ENCODE results near the gene CRYAB.
"Not testable (repeated sequence)": the region's sequence is repeated elsewhere in the genome, so short reads cannot be mapped to it uniquely, and the experiment has no call there.

Gene CRYAB

GRCh38 chr11:111933872-111934271 is 22.3 kb upstream of the CRYAB start:
- no peak for DNase-seq (ENCODE audit: low spot score)

GRCh38 chr11:111933176-111933575 is 21.6 kb upstream of the CRYAB start:
- DNase-seq (ENCODE audit: low spot score): not testable (repeated sequence)

- no peak for DNase-seq (ENCODE audit: low spot score)
These were observed 21.0 kb upstream of the CRYAB start for GRCh38 chr11:111932611-111932950.

GRCh38 chr11:111930472-111930871 is 18.9 kb upstream of the CRYAB start:
- no peak for DNase-seq (ENCODE audit: low spot score)

- DNase-seq (ENCODE audit: low spot score): peak; percentile 96
These were observed 15.2 kb upstream of the CRYAB start for GRCh38 chr11:111926505-111927391.

- DNase-seq (ENCODE audit: low spot score): no peak
These were observed 14.4 kb upstream of the CRYAB start for GRCh38 chr11:111925953-111926352.

GRCh38 chr11:111923951-111924350 is 12.4 kb upstream of the CRYAB start:
- DNase-seq (ENCODE audit: low spot score): no peak

- no peak for DNase-seq (ENCODE audit: low spot score)
These were observed 11.8 kb upstream of the CRYAB start for GRCh38 chr11:111923351-111923788.

GRCh38 chr11:111922803-111923202 is 11.2 kb upstream of the CRYAB start:
- no peak for DNase-seq (ENCODE audit: low spot score)

- DNase-seq (ENCODE audit: low spot score): no peak
These were observed 10.1 kb upstream of the CRYAB start for GRCh38 chr11:111921541-111922230.

- DNase-seq (ENCODE audit: low spot score): no peak
These were observed 9.3 kb upstream of the CRYAB start for GRCh38 chr11:111920908-111921307.

GRCh38 chr11:111918390-111919256 is 7.1 kb upstream of the CRYAB start, which contains the start of gene C11orf52:
Gene C11orf52 (plus strand): TSS chr11:111918913. CDS start chr11:111918973, 60 bp downstream.
- DNase-seq (ENCODE audit: low spot score): peak; percentile 85

GRCh38 chr11:111917788-111918187 is 6.2 kb upstream of the CRYAB start:
- DNase-seq (ENCODE audit: low spot score): no peak

- no peak for DNase-seq (ENCODE audit: low spot score)
These were observed 5.7 kb upstream of the CRYAB start for GRCh38 chr11:111917312-111917711.

- DNase-seq (ENCODE audit: low spot score): no peak
These were observed 5.2 kb upstream of the CRYAB start for GRCh38 chr11:111916768-111917167.

GRCh38 chr11:111913997-111914396 is 2.4 kb upstream of the CRYAB start:
- no peak for DNase-seq (ENCODE audit: low spot score)

- no peak for DNase-seq (ENCODE audit: low spot score)
These were observed 1.7 kb upstream of the CRYAB start for GRCh38 chr11:111913031-111913861.

GRCh38 chr11:111912535-111912934 is 965 bp upstream of the CRYAB start, which contains the start of gene HSPB2:
Gene HSPB2 (plus strand): TSS chr11:111912734. CDS start chr11:111912830, 96 bp downstream.
- no peak for DNase-seq (ENCODE audit: low spot score)

- no peak for DNase-seq (ENCODE audit: low spot score)
These were observed 651 bp downstream of the CRYAB start for GRCh38 chr11:111910676-111911562.

- DNase-seq (ENCODE audit: low spot score): no peak
These were observed 2.2 kb downstream of the CRYAB start for GRCh38 chr11:111909378-111909777.
